HG03103 (cell line): Measurements from ENCODE around the gene MOK.
A peak's percentile ranks its signal among the peaks of the same experiment; 100 is the strongest.
"Not testable (repeated sequence)": the region's sequence is repeated elsewhere in the genome, so short reads cannot be mapped to it uniquely, and the experiment has no call there.

ENCODE experiments used
- ATAC-seq: cut with Tn5 transposase; IDR thresholded peaks from one replicate; pipeline ENCODE4 v1.9.1; 2021; ENCODE audit warnings: low read depth; ENCODE audit not compliant: unreplicated experiment

Gene MOK

DNA sequence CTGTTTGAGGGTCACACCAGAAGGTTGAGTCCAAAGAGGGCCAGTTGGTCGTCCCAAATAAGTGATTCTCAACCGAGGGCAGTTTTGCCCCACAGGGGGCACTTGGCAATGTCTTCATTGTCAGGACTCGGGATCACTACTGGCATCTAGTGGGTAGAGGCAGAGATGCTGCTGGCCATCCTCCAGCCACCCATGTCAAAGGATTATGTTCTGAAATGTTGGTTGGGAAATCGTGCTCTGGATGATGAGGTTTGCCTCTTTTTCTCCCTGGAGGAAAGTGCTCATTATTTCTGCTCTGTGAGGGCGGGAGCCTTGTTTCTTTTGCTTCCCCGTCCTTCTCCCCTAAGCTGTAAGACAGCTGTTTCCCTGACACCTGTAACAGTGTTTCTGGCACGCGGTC lies 18.1 kb upstream of the MOK start:
- ATAC-seq = no peak

DNA sequence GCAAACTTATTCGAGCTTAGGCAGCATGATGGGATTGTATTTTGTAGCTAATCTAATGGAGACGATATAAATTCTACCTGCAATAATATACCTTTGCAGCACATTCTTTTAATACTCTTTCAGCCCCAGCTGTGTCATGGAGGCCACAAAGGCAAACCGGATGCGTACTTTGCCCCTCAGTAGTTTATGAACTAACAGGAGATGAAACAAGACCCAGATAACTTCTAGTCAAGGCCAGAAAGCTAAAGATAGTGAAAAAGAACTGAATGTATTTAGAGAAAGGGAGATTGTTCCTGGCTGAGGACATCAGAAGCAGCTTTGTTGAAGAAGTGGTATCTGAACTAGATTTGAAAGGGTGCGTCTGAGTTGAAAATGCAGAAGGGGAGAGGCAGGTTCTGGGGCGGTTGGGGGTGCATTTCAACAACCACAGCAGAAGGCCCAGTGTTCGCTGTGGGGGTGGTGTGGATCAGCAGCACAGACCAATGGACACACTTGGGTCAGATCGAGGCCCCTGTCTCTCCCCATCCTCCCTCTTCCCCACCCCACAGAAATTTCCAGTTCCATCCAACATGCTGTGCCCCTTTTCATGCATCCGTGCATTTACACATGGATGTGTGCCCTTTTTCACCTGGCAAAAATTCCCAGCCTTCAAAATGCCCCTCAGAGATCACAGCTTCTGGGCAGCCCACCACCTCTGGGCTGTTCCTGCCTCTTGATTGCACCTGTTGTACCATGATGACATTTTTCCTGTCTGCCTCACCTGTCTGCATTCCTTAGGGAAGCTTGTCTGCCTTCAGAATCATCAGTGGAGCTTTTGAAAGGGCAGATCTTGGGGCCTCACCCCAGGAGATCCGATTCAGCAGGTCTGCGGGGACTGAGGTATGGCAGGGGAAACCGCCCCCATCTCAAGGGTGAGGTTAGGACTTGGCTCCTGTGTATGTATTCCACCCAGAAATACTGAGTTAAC lies 16.8 kb upstream of the MOK start:
- no peak for ATAC-seq

DNA sequence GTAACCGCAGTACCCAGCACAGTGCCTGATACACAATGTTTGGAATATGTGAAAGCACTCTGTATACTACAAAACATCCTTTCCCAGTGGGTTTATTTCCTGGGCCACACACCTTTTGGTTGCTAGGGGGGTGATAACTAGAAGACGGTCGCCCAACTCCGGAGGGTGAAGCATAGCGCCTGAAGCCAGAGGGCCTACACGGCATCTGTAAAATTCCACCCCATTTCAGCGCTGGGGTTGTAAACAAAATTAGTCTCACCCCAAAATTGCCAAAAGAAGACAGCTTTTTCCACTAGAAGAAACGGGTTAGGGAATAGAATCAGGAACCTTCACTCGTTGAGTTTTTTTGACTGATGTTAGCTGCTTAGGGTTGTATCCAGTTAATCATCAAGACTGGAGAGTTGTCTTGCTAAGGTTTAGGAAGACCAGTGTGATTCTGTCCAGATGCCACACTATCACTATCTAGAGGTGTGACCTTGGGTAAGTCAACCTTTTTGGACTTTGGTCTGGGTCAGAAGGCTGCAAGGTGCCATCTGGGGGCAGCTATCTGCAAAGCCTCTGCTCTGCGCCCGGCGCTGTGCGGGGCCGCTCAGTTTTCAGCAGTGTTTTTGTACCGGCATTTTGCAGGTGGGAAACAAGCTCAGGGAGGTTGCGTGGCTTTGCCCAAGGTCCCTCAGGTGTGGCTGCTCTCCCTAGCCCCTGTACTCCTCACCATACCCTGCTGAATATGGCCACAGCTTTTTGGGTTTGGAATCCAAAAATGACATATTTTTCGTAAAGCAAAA lies 15.9 kb upstream of the MOK start:
- ATAC-seq = no peak

DNA sequence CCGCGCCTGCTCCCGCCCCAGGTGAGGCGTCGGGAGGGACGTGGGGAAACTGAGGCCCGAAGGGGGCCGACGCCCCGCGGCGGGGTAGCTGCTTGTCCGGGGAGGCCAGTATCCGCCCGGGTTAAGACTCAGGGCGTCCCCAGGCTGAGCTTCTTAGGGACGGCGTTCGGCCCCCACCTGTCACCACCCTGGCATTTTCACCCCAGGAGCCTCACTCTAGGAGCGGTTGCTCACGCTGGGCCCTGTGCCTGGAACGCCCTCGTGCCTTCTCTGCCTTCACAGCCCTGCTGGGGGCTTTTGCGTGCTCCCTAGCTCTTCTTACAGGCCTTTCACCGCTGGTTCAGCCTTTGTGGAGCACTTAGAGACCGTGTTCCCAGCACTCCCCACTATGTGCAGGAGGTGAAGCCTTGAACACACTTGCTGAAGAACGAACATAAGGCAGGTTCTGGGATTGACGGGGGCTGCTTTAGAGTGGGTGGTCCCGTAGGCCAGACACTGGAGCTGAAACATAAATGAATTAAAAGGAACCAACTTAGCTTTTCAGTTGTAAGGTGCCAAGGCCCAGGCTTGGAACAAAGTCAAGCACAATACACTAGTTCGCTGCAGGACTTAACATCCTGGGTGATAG lies 15.2 kb upstream of the MOK start:
- peak; percentile 14 for ATAC-seq

DNA sequence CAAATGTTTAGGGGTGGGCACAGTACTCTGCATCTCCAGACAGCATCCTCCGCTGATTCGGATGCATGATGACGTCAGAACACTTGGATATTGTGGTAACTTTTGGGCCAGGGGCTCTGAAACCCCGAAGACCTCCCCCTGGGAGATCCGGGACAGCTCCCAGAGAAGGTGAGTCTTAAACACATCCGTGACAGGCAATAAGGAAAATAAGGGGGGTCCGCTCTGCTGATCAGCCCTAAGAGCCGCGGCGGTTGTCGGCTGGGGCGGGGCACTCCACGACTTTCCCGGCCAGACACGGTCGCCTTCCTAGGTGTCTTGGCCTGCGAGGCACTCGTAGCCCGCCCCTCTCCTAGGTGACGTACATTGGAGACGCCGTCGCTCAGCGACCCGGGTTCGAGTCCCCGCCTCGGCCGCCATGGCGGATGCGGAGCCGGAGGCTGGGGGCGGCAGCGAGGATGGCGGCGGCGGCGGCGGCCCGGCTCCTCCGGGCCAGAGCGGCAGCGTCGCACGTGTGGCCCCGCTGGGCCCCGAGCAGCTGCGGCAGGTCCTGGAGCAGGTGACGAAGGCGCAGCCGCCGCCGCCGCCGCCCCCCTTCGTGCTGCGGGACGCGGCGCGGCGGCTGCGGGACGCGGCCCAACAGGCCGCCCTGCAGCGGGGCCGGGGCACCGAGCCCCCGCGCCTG lies 14.5 kb upstream of the MOK start, which contains the start of gene ZNF839:
ZNF839 (plus strand) TSS at position 396 of the 682 bp plus-strand sequence; CDS start at position 416, 20 bp downstream.
- peak; percentile 62 for ATAC-seq

DNA sequence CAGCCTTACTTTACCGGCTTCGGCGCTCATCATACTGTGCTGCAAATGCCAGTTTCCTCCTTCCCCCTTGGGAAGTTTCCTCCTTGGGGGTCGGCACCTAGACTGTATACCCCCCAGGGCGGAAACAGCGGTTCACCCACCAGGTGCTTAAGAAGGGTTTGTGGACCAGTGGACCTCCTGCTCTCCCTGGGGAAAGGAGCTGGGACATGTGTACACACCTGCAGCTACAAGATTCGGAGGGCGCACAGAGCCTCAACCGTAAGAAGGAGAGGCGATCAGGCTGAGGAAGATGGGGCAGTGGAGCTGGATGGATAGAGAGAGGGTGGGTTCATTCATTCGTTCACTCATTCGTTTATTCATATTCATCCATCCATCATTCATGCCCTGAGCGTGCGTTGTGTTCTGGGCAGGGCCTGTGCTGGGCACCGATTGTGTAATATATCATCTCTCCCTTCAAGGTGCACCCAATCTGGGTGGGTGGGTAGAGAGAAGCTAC lies 13.9 kb upstream of the MOK start:
- ATAC-seq = no peak

DNA sequence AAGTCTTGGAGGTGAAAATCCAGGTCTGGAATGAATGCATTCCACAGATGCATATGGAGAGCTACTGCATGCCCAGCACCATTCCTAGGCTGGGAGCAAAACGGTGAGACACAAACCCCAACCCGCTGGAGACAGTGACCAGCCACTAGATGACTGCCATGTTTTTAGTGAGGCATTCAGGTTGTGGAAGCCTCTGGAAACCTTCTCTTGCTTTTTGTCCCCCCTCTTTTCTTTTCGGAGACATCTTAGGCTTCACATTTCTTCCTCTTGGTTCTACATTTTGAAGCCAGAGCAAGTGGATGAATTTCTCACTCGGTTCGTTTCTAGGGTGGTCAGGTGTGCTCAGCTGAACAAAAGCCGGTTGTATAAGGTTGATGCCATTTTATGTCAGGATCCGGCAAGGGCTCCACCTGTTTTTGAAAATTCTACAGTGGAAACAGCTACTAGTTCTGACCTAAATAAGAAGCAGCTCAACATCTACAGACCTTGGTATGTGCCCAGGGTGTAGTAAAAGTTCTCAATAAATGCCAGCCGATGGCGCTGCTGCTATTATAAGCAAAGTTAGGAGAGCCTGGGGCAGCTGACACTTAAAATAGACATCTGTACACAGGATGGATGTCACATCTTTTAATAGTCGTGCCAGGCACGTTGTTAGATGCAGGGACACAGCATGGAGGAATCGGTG lies 12.7 kb upstream of the MOK start:
- no peak for ATAC-seq

DNA sequence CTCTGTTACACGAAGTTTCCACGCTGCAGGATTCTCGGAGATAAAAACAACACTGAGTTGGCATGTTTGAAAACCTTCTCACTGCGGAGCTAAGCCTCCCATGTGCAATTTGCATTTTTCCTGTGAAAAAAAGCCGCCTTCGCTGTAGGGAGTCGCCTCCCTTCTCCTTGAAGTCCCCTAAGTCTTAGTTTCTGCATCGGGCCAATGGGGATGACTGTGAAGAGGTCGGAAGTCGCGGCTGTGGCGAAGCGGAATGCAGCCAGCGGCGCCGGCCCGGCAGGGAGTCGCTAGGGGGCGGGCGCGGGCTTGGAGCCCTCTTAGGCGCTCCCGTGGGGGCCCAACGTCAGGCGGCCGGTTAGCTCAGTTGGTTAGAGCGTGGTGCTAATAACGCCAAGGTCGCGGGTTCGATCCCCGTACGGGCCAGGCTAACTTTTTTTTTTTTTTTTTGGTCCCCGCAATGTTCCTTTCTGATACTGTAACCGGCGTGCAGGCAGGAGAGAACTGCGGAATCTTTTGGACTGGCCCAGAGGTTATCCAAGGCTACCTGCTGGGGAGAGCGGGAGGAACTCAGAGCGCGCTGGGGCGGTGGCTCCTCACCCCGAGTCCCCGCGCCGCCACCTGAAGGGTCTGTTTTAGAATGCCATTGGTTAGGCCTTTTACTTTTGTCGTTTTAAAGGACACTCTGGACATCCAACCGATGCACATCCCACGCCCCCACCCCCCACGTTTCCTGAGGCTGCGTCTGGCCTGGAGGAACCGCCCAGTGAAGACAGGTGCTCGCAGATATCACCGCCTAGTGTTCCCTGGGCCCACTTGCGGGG lies 12.0 kb upstream of the MOK start:
- ATAC-seq = peak; percentile 61

DNA sequence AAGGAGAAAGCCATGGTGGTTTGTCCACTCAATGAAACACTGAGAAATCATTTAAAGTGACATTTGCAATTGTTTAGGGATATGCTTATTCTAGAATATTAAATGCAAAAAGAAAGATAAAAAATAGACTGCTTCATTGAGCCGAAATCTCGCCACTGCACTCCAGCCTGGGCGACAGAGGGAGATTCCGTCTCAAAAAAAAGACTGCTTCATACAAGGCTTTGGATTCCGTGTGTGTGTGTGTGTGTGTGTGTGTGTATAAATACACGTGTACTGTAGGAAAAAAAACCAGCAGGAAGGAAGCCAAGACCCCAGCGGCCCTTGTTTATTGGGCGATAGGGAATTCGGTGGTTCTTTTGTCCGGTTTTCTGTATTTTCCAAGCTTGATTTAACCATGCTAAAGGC lies 11.4 kb upstream of the MOK start:
- no peak for ATAC-seq

DNA sequence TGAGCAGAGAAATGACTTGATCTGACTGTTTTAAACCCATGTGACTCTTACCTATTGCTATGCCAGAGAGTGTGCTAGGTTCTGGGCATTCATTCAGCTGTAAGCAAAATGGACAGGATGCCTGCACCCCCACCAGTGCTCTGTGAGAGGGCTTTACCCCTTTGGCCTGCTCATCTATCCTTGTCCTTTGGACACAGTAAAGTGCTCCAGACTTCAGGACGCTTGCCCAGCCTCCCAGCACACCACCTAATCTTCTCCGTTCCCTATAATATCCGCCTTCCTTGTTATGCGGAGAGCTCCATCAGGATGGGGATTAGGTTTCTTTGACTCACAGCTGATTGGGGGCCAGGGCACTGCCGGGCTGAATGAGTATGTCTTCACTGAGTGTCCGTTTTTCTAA lies 10.2 kb upstream of the MOK start:
- ATAC-seq = no peak

DNA sequence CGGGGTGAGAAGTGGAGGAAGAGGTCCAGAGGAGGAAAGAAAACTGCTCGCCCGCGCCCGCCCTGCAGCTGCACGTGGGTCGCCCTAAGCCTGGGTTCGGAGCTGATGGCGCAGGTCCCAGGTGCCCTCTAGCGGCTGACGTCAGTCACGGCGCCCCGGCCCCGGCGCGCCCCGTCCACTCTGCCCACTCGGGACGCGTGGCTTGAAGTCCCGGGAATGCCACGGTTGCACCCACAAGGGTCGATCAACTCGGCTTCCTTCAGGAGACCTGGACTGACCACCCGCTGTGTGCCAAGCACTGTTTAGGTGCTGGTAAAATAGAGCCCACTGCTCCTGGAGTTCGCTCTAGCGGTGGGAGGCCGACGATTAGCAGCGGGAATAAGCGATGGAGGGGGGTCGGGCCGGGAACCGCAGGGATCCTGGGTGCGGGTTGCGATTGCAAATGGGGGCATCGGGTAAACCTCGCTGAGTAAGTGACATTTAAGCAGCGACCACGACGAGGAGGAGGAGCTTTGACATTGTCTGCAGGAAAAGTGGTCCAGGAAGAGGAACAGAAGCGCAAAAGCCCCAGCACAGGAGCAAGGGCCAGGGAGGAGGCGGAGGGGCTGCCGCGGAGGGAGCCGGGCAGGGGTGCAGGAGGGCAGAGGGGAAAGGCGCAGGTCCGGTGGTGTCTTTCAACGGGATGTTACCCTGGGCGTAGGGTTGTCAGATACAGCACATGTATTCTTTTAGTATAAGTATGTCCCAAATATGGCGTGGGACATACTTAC lies 9.5 kb upstream of the MOK start:
- ATAC-seq = peak; percentile 39

DNA sequence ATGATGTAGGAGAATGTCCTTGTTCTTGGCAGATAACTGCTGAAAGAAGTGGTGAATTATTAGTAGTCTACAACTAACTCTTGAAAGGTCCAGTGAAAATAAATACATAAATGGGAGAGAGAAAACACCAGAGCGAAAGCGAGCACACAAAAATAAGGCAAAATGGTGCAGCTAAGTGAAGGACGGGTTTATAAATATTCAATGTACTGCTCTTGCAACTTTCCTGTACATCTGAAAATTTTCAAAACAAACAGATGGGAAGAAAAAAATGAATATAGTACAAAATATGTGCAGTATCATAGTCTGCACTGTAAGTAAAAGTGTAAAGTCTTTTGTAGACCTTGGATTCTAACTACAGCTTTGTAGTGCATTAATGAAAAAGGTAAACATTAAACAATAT lies 1.3 kb downstream of the MOK start:
- ATAC-seq = no peak

DNA sequence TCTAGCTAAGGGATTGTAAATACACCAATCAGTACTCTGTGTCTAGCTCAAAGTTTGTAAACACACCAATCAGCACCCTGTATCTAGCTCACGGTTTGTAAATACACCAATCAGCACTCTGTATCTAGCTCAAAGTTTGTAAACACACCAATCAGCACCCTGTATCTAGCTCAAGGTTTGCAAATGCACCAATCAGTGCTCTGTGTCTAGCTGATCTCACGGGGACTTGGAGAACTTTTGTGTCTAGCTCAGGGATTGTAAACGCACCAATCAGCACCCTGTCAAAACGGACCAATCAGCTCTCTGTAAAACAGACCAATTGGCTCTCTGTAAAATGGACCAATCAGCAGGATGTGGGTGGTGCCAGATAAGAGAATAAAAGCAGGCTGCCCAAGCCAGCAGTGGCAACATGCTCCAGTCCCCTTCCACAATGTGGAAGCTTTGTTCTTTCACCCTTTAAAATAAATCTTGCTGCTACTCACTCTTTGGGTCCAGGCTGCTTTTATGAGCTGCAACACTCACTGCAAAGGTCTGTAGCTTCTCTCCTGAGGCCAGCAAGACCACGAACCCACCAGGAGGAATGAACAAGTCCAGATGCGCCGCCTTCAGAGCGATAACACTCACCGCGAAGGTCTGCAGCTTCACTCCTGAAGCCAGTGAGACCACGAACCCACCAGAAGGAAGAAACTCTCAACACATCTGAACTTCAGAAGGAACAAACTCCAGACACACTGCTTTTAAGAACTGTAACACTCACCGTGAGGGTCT lies 6.5 kb downstream of the MOK start:
- ATAC-seq = not testable (repeated sequence)

DNA sequence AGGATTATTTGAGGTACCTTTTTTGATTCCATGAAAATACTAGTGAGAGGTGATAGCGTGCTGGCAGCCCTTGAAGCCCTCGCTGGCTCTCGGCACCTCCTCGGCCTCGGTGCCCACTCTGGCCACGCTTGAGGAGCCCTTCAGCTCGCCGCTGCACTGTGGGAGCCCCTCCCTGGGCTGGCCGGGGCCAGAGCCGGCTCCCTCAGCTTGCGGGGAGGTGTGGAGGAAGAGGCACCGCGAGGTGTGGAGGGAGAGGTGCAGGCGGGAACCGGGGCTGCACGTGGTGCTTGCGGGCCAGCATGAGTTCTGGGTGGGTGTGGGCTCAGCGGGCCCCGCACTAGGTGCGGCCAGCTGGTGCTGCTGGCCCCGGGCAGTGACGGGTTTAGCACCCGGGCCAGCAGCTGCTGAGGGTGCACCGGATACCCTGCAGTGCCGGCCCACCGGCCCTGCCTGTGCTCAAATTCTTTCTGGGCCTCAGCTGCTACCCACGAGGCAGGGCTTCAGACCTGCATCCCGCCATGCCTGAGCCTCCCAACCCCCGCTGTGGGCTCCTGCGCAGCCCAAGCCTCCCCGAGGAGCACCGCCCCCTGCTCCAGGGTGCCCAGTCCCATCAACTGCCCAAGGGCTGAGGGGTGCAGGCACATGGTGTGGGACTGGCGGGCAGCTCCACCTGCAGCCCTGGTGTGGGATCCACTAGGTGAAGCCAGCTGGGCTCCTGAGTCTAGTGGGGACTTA lies 7.4 kb downstream of the MOK start:
- no peak for ATAC-seq

DNA sequence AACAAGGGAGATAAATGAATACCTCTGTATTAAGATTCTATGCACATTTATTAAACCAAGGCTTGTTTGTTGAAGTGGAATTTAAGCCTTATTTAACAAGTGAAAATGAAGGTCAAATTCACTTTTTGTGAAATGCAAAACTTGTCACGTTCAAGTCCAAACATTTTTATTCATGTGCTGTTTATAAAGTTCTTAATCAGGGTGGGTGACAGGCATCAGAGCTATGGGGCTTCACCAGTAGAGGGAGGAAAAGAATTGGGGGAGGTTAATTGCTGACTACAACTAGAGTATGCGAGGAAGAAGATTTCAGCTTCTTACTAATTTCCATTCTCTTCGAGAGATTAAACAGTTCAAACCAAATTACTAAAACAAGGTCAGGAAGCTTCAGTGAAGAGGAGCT lies 9.7 kb downstream of the MOK start:
- no peak for ATAC-seq

DNA sequence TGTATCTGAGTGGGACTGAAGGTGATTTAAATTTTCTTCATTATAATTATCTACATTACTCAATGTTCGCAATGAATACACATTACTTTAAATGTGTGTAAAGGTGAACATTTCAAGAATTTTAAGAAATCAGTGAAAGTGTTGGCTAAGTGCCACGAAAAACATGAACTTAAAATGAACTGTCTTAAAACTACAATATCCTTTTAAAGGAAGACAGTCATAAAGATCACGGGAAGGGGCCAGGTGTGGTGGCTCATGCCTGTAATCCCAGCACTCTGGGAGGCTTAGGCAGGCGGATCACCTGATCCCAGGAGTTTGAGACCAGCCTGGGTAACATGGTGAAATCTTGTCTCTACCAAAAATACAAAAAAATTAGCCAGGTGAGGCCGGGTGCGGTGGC lies 11.2 kb downstream of the MOK start:
- no peak for ATAC-seq

DNA sequence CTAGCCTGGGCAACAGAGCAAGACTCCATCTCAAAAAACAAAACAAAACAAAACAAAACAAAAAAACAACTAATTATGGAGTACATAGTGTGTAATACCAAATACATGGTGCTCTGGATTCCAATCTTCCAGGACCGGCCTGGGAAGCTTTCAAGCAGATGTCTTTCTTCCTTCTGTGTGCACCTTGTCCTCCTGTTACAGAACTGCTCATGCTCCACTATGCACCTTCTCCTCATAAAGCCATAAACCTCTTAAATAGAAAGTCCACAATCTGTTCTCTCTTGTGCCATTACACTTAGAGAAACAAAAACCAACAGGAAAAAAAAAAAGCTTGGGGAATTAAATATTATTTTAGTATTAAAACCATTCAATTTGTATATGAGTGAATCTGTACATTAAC lies 12.5 kb downstream of the MOK start:
- no peak for ATAC-seq
